Activated CD4-positive, alpha-beta T cell treated with anti-CD3 and anti-CD28 coated beads, Interleukin-2, Interleukin-4, amounts not matched to agents 100 ng/mL and 50 ng/mL, durations not matched to agents 16 hours and 8 hours (primary cell): ENCODE data around the gene CCDC88B.
"Not testable (repeated sequence)": the region's sequence is repeated elsewhere in the genome, so short reads cannot be mapped to it uniquely, and the experiment has no call there.

ENCODE experiments used
- DNase-seq: peaks from one replicate; pipeline ENCODE4 v3.0.0-alpha.2; 2020; ENCODE audit warnings: low spot score

CCDC88B gene

DNA sequence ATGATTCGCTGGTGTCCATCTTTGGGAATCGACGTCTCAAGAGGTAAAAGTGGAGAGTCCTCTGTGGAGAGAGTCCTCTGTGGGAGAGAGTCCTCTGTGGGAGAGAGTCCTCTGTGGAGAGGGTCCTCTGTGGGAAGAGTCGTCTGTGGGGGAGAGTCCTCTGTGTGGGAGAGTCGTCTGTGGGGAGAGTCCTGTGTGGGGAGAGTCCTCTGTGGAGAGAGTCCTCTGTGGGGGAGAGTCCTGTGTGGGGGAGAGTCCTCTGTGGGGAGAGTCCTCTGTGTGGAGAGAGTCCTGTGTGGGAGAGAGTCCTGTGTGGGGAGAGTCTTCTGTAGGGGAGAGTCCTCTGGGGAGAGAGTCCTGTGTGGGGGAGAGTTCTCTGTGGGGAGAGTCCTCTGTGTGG lies 19.0 kb upstream of the CCDC88B start:
- DNase-seq, result no peak

DNA sequence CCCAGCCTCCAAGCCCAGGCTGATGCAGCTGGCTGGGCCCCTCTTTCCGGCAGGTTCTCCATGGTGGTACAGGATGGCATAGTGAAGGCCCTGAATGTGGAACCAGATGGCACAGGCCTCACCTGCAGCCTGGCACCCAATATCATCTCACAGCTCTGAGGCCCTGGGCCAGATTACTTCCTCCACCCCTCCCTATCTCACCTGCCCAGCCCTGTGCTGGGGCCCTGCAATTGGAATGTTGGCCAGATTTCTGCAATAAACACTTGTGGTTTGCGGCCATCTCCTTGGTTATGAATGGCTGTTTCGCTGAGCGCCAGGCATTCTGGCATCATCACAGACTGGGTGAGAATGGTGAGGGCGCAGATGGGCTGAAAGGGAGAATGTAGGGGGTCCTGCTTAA lies 18.5 kb upstream of the CCDC88B start:
- DNase-seq, result no peak

DNA sequence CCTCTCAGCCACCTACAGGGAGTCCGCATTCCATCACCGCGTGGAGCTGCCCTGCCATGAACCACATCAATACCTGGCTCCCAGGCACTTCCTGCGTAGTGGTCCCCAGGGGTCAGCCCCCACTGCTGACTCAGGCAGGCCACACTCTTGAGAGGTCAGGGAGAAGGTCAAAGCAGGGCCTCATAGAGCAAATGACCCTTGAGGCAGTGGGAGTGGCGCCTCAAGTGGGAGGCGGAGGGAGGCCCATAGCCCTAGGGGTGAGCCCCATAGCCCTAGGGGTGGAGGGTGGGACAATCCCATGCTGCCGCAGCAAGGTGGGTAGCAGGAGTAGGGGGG lies 17.1 kb upstream of the CCDC88B start:
- no peak for DNase-seq

DNA sequence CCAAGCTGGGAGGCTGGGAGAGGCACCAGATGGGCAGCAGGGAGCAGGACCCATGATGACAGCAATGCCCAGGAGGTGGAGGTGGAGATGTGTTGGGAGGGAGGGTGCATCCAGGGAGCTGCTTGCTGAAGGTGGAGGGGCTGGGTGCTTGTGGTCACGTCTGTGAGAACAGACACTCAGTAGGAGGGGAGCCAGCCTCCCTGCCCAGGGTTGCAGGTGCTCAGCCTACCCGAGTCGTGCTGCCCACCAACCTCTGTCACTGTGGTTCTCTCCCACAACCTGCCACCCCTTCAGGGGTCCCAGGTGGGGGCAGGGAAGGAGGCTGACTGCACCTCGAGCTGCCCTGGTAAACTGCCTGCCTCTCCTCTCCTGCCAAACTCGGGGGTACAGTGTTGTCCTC lies 16.6 kb upstream of the CCDC88B start:
- DNase-seq, result no peak

- DNase-seq, result not testable (repeated sequence)
Observed at GRCh38 chr11:64323984-64324383, 16.0 kb upstream of the CCDC88B start.

DNA sequence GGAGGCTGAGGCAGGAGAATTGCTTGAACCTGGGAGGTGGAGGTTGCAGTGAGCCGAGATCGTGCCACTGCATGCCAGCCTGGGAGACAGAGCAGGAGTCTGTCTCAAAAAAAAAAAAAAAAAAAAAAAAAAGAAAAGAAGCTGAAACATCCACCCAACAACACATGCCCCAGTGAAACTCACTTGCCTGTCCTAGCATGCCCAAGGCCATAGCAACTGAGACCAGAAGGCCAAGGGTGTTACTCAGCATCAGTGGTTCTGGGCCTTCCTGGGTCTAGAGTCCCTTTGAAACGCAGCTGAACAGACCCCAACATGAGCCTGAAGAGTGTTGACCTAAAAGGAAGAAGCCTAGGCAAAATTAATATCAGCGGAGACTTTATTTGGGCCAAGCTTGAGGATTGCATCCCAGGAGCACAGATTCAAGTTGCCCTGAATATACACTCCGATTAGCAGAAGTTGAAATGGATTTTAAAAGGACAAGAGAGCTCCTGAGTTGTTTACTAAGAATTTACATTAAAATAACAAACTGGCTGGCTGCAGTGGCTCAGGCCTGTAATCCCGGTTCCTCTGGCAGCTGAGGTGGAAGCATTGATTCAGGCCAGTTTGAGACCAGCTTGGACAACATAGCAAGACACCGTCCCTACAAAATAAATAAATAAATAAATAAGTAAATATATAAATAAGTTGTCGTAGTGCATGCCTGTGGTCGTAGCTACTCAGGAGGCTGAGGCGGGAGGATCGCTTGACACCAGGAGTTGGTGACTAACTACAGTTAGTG lies 15.1 kb upstream of the CCDC88B start:
- DNase-seq, result no peak

GRCh38 chr11:64327375-64327774 lies 12.6 kb upstream of the CCDC88B start:
- no peak for DNase-seq

GRCh38 chr11:64327993-64328392 lies 12.0 kb upstream of the CCDC88B start:
- DNase-seq, result no peak

- no peak for DNase-seq
Observed at GRCh38 chr11:64330888-64331287, 9.1 kb upstream of the CCDC88B start.

DNA sequence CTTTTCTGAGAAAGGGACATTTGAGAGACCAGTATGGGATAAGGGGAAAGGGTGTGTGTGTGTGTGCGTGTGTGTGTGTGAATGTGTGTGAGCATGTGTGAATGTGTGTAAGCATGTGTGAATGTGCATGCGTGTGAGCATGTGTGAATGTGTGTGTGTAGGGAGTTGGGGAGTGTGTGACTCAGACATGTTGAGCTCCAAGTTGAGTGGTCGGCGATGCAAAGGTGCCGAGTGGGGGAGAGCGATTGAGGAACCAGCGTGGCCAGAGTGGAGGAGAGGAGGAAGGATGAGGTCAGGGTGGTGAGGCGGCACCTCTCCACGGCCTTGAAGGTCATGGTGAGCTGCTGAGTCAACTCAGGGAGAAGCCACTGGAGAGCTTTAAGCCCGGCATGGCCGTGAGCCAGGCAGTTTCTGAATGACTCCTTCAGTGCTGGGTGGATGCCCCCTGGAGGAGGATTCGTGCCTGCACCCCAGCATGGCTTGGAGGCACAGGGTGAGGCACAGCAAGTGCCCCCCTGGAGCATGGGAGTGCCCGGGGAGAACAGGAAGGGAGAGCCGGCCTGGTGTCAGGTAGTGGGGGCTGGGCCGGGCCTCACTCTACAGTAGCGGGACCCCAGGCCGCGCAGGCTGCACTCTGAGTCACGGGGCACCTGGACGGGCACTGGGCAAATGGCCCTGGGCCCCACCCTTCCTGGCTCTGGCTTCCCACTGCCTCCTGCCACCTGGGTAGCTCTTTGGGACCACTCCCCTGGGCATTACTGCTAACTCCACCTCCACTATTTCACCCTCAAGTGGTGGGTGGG lies 8.2 kb upstream of the CCDC88B start:
- peak; percentile 92 for DNase-seq

- DNase-seq, result no peak
Observed at GRCh38 chr11:64333556-64333955, 6.4 kb upstream of the CCDC88B start.

GRCh38 chr11:64334764-64335735 lies 5.0 kb upstream of the CCDC88B start:
- peak; percentile 60 for DNase-seq

GRCh38 chr11:64337538-64338249 lies 2.3 kb upstream of the CCDC88B start:
- DNase-seq, result no peak

- no peak for DNase-seq
Observed at GRCh38 chr11:64338716-64339115, 1.3 kb upstream of the CCDC88B start.

GRCh38 chr11:64339286-64339685 lies 718 bp upstream of the CCDC88B start:
- DNase-seq, result no peak

GRCh38 chr11:64340671-64341335 lies 799 bp downstream of the CCDC88B start:
- peak; percentile 85 for DNase-seq

DNA sequence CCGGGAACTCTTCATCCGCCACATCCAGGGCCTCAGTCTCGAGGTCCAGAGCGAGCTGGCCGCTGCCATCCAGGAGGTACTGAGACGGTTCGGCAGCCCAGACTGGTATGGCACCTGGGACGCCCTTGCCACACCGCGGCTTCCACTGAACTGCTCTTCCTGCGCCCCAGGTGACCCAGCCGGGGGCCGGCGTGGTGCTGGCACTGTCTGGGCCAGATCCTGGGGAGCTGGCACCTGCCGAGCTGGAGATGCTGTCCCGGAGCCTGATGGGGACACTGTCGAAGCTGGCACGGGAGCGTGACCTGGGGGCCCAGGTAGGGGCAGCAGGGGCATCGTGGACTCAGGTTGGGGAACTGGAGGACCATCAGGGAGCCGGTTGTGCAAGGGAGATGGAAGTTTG lies 1.4 kb downstream of the CCDC88B start:
- no peak for DNase-seq

DNA sequence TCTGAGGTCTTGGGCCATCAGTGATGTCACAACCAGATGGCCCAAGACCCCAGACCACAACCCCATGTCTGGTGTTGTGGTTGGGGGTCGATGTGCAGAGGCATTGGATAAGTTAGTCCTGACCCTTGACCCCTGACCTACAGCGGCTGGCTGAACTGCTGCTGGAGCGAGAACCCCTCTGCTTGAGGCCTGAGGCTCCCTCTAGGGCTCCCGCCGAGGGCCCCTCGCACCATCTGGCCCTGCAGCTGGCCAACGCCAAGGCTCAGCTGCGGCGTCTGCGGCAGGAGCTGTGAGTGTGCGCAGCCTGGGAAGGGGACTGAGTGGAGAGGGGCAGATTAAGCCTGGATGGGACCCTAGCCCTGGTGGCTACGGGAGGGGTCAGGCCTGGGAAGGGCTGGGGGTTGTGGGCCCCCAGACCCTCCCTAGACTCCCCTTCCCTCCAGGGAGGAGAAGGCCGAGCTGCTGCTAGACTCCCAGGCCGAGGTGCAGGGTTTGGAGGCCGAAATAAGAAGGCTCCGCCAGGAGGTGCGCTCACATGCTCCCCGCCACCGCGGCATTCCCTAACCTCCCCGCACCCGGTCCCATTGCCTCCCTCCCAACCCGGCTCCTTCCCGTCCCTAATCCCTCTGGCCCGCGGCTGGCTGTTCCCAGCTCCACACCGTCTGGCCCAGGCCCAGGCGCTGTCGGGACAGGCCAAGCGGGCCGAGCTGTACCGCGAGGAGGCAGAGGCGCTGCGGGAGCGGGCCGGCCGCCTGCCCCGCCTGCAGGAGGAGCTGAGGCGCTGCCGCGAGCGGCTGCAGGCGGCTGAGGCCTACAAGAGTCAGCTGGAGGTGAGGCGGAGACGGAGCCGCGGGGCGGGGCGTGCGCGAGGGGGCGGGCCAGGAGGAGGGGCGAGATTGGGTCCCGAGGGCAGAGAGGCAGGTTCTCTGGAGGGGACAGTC lies 2.1 kb downstream of the CCDC88B start:
- peak; percentile 92 for DNase-seq

DNA sequence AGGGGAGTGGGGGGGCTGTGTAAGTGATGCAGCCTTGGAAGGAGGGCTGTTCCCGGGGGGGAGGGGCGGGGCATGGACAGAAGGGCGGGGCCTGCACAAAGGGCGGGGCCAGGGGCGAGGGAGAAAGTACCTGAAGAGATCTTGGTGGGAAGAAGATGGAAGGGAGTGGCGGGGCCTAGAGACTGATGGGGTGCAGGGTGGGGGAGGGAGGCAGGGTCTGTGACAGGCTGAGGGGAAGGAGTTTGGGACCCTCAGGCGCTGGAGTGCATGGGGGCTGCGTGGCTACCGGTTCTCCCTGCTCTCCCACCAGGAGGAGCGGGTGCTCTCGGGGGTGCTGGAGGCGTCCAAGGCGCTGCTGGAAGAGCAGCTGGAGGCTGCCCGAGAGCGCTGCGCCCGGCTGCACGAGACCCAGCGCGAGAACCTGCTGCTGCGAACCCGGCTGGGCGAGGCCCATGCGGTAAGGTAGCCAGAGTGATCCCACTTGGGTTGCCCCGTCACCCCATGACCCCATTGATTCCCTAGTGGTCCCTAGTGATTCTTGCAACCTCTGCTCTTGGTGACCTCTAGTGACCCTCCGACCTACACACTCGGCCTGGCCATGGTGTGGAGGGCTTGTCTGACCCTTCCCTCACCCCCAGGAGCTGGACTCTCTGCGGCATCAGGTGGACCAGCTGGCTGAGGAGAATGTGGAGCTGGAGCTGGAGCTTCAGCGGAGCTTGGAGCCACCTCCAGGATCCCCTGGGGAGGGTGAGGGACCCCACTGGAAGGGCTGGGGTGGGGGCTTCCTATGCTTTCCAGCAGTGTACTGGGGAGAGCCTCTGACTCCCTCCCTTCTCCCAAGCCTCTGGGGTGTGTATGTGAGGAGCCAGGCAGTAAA lies 3.1 kb downstream of the CCDC88B start:
- no peak for DNase-seq
